H1 (cell line): Measurements from ENCODE around the gene TSHR.

Experiments used
- CTCF ChIP-seq, 3 experiments: IDR thresholded peaks; 1 replicate in 2 of 3; 2 replicates in 1 of 3; pipeline versions ENCODE4 v1.5.1 to v1.6.1; 2011; ENCODE audit warnings: low read length in 3 of 3, mild to moderate bottlenecking in 3 of 3, inconsistent platforms in 2 of 3, low read depth in 1 of 3, moderate library complexity in 1 of 3; ENCODE audit not compliant: insufficient read depth in 1 of 3; ENCODE audit errors: control extremely low read depth in 1 of 3
- ZNF274 ChIP-seq: IDR thresholded peaks from 2 replicates; pipeline ENCODE4 v1.7.0; 2012; ENCODE audit warnings: low read length, borderline replicate concordance; ENCODE audit errors: extremely low read depth

- TF ChIP-seq CTCF (IDR thresholded peaks at IDR 0.05; ENCODE audit: control extremely low read depth in 1 of 3, insufficient read depth in 1 of 3, low read depth in 1 of 3, low read length in 3 of 3) = no peak
- no peak for TF ChIP-seq ZNF274
These were observed 112.9 kb downstream of the TSHR start for GRCh38 chr14:81068176-81068782.
